Naive thymus-derived CD4-positive, alpha-beta T cell (primary cell): Measurements from ENCODE around the gene TACC2. TPM values are rescaled to one million over a fixed set of nuclear protein-coding genes. Genes with fewer than 3 reads are reported as not detected.

Experiments
- ATAC-seq: fragments of 150-1000 bp; cut with Tn5 transposase; 2 replicates; pipeline ENCODE4 v1.10.0; 2021; ENCODE audit warnings: mild to moderate bottlenecking, moderate library complexity
- CTCF ChIA-PET: fragments of 350-600 bp; sonication (Branson Sonifier 250); formaldehyde crosslinking; loops from one replicate; lab custom pipeline; 2021; ENCODE audit warnings: antibody characterized with exemption; lab: Charles Lee
- POLR2A ChIA-PET: fragments of 350-600 bp; sonication (Branson Sonifier 250); formaldehyde crosslinking; loops from one replicate; lab custom pipeline; 2021; ENCODE audit warnings: antibody characterized with exemption, inconsistent platforms; lab: Charles Lee
- DNase-seq, 9 donors: peaks; one replicate each; pipeline versions ENCODE4 v3.0.0 to v3.0.0-alpha.2; 2020 to 2022; ENCODE audit warnings: mixed read lengths in 1 of 9
- H3K27ac ChIP-seq: one replicate; pipeline ENCODE4 v1.7.0; 2013; ENCODE audit warnings: mild to moderate bottlenecking, low read depth, low read length, moderate library complexity
- H3K27me3 ChIP-seq, 2 donors: one replicate each; pipeline ENCODE4 v1.7.0; 2013; ENCODE audit warnings: low read length in 2 of 2, mild to moderate bottlenecking in 2 of 2, moderate library complexity in 2 of 2; ENCODE audit not compliant: control insufficient read depth in 2 of 2, insufficient read depth in 2 of 2
- H3K36me3 ChIP-seq, 3 experiments: 1 replicate in 2 of 3; 2 replicates in 1 of 3; pipeline ENCODE4 v1.7.0; 2013; ENCODE audit warnings: low read length in 3 of 3, mild to moderate bottlenecking in 3 of 3, moderate library complexity in 1 of 3; ENCODE audit not compliant: insufficient read depth in 3 of 3, control insufficient read depth in 2 of 3
- H3K4me1 ChIP-seq, 2 donors: one replicate each; pipeline ENCODE4 v1.7.0; 2013; ENCODE audit warnings: low read length in 2 of 2, mild to moderate bottlenecking in 2 of 2, moderate library complexity in 1 of 2; ENCODE audit not compliant: control insufficient read depth in 2 of 2, insufficient read depth in 2 of 2
- H3K4me3 ChIP-seq: 2 replicates; pipeline ENCODE4 v1.7.0; 2013; ENCODE audit warnings: mild to moderate bottlenecking, low read length
- H3K9me3 ChIP-seq, 3 experiments: 1 replicate in 2 of 3; 2 replicates in 1 of 3; pipeline ENCODE4 v1.7.0; 2013; ENCODE audit warnings: low read length in 3 of 3; ENCODE audit not compliant: control insufficient read depth in 2 of 3
- H3K27ac Mint-ChIP-seq, 9 donors: one replicate each; pipeline ENCODE4 v1.8.0; 2020 to 2022; ENCODE audit warnings: mixed read lengths in 9 of 9, mild to moderate bottlenecking in 8 of 9, moderate library complexity in 5 of 9, inconsistent platforms in 2 of 9
- H3K27me3 Mint-ChIP-seq, 5 donors: one replicate each; pipeline ENCODE4 v1.8.0; 2021 to 2022; ENCODE audit warnings: mixed read lengths in 5 of 5, mild to moderate bottlenecking in 1 of 5
- H3K36me3 Mint-ChIP-seq, 5 donors: one replicate each; pipeline ENCODE4 v1.8.0; 2020 to 2022; ENCODE audit warnings: mixed read lengths in 5 of 5, mild to moderate bottlenecking in 3 of 5, inconsistent platforms in 1 of 5
- H3K4me1 Mint-ChIP-seq, 7 donors: one replicate each; pipeline ENCODE4 v1.8.0; 2020 to 2022; ENCODE audit warnings: mixed read lengths in 7 of 7, mild to moderate bottlenecking in 3 of 7, inconsistent platforms in 1 of 7
- H3K4me3 Mint-ChIP-seq, 10 donors: one replicate each; pipeline ENCODE4 v1.8.0; 2020 to 2022; ENCODE audit warnings: mild to moderate bottlenecking in 10 of 10, mixed read lengths in 10 of 10, moderate library complexity in 6 of 10, inconsistent platforms in 2 of 10
- H3K9me3 Mint-ChIP-seq, 11 donors: one replicate each; pipeline ENCODE4 v1.8.0; 2020 to 2022; ENCODE audit warnings: mixed read lengths in 11 of 11, mild to moderate bottlenecking in 4 of 11, inconsistent platforms in 1 of 11, moderate library complexity in 1 of 11
- intact Hi-C, 2 donors: fragments of 100-400 bp; cut with micrococcal nuclease; formaldehyde crosslinking; loops; one replicate each; pipeline ENCODE4 v1.15.1; 2023
- polyA plus RNA-seq, 2 donors: library from polyadenylated mRNA; unstranded; fragments of 300-500 nt; fragmentation: Illumina TruSeq; gene quantifications; one replicate each; pipeline ENCODE4 v1.2.3, GENCODE V29; 2021
- total RNA-seq, 6 experiments: library from RNA in 5 of 6; stranded (reverse) in 5 of 6; gene quantifications; 1 replicate in 5 of 6; 2 replicates in 1 of 6; pipeline ENCODE4 v1.2.3 and lab custom pipeline; 2021 to 2026

TACC2 gene
- total and polyA plus RNA-seq, 7 experiments from 2014 or later, result 0.16 TPM; not detected in 6

DNA sequence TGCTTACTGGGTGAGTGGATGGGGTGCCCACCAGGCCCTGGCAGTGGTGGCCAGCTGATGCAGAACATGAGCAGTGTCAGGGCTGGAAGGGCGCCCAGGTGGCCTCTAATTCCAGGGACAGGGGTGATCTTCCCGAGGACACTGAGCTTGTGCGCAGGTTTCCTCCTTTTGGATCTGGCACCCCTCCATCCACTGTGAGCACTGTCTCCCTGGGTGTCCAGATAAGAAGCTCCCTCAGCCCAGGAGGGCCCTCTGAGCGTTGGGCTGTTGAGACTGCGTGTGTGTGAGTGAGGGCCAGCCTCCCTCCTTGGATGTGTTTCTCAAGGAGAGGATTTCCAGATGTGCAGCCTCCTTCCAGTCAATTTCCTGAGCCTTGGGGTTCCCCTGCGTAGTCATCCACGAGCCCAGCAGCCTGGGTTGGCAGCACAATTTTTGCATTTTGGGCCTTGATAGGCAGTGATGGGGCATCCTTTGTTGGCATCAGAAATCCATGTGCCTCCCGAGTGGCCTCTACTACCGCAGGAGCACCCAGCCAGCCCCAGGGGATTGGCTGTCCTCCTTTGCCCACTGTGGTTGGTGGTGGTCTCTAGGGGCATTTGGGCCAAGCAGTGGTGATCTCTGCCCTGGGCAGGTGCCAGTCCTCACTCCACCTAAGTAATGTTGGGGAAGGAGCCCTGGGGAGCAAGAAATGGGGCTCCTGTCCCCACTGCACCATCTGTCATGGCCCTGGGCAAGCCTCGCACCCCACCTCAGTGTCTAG lies 261.2 kb downstream of the TACC2 start:
- Mint-ChIP-seq H3K4me3 (no peak overlapping the region), H3K4me1 (no peaks in the 10 kb centered on the region), H3K27me3 (peaks cover 0 to 19% (median 4%) of the 10 kb centered on the region in 5 donors), H3K9me3 (peaks cover 0 to 1% (median 0%) of the 10 kb centered on the region in 11 donors), H3K27ac (no peak overlapping the region), H3K36me3 (no peaks in the 10 kb centered on the region)
- DNase-seq (no peak), ATAC-seq (no peak)
- H3K4me1 ChIP-seq, result no peaks in the 10 kb centered on the region
- no peaks in the 10 kb centered on the region for H3K27me3 ChIP-seq
- no peaks in the 10 kb centered on the region for H3K9me3 ChIP-seq
- H3K4me3 ChIP-seq, result no peak overlapping the region
- intact Hi-C loops, result no loop called here
- ChIA-PET POLR2A (no interaction called here), CTCF (no interaction called here)
- no peaks in the 10 kb centered on the region for H3K36me3 ChIP-seq
- H3K27ac ChIP-seq, result no peak overlapping the region

DNA sequence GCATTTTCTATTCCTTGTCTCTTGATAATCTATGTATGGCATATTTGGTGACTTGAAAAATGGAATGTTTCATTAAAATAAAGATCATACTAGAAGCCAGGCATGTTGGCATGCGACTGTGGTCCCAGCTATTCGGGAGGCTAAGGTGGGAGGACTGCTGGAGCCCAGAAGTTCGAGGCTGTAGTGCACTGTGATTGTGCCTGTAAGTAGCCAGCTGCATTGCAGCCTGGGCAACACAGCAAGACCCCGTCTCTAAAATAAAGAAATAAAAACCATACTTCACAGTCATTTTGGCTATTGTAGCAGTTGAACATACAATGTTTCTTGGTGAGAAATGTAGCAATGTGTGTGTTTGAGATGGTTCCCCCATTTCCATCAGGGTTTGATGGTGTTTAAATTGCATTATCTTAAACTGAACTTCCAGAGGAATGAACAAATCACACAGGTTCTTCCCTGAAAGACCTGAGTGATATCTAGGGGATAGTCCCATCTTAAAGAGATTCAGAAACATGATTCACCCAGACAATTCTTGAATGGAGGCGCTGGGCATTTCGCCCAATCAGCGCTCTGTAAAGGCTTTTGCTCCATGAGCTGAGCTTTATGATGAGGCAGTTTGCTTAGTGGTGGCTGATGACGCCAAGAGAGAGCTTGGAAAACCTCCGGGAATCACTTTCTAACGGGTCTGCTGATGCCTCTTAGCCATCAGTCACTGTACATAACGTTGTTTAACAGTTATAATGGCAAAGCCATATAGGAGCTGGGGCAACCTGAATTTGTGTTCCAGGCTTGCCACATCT lies 262.7 kb downstream of the TACC2 start:
- Histone ChIP-seq H3K27me3 (no peaks in the 10 kb centered on the region), H3K9me3 (no peaks in the 10 kb centered on the region), H3K4me3 (no peak overlapping the region), H3K36me3 (no peaks in the 10 kb centered on the region), H3K4me1 (no peaks in the 10 kb centered on the region), H3K27ac (no peak overlapping the region)
- Mint-ChIP-seq H3K36me3 (no peaks in the 10 kb centered on the region), H3K27me3 (peaks cover 0 to 23% (median 6%) of the 10 kb centered on the region in 5 donors), H3K9me3 (peaks cover 0 to 1% (median 0%) of the 10 kb centered on the region in 11 donors), H3K4me1 (no peaks in the 10 kb centered on the region), H3K4me3 (no peak overlapping the region), H3K27ac (no peak overlapping the region)
- DNase-seq (no peak), ATAC-seq (no peak)
- CTCF ChIA-PET, result no interaction called here
- POLR2A ChIA-PET, result no interaction called here
- intact Hi-C loops, result no loop called here

DNA sequence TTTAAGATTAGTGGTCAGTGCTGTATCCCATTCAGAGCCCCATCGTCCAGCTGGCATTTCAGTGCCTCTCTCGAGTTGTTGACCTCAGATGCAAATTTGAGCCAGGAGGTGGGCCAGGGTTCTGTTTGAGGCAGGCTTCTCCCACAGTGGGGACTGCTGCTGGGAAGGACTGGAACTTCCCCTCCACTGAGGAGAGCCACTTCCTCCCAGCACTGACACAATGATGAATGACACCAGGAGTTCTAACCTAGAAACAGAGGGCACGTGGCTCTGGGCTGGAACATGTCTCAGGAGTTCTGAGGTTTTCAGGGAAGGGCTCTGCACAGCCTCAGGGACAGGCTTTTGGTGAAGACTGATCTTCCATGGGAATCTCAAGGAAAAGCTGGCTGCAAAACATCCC lies 263.8 kb downstream of the TACC2 start:
- ATAC-seq (no peak), DNase-seq (no peak)
- no peaks in the 10 kb centered on the region for H3K4me1 ChIP-seq
- Mint-ChIP-seq H3K36me3 (no peaks in the 10 kb centered on the region), H3K27ac (no peak overlapping the region), H3K4me1 (no peaks in the 10 kb centered on the region), H3K4me3 (no peak overlapping the region), H3K27me3 (peaks cover 0 to 23% (median 6%) of the 10 kb centered on the region in 5 donors), H3K9me3 (no peaks in the 10 kb centered on the region)
- H3K4me3 ChIP-seq, result no peak overlapping the region
- ChIA-PET CTCF (no interaction called here), POLR2A (no interaction called here)
- intact Hi-C loops, result no loop called here
- H3K27ac ChIP-seq, result no peak overlapping the region
- H3K36me3 ChIP-seq, result no peaks in the 10 kb centered on the region
- no peaks in the 10 kb centered on the region for H3K9me3 ChIP-seq
- no peaks in the 10 kb centered on the region for H3K27me3 ChIP-seq

DNA sequence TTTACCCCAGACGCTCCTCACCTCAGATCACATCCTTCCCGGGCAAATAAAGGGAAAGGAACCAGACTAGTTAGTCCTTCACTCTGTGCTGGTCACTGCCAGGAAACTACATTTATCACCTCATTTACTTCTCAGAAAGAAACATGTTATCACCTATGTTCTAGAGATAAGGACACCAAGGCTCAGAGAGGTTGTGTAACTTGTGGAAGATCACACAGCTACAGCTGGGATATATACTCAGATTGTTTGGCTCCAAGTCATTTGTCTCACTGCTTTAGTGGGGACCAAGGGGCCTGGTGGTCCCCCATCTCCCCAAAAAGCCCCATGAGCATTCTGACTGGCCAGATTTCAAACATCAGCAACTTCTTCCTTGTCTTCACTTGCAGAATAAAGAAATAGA lies 264.6 kb downstream of the TACC2 start:
- H3K4me3 Mint-ChIP-seq, result no peak overlapping the region
- H3K27ac Mint-ChIP-seq, result no peak overlapping the region
- no peak for ATAC-seq
- DNase-seq, result no peak
- ChIA-PET CTCF (no interaction called here), POLR2A (no interaction called here)
- Histone ChIP-seq H3K4me1 (no peaks in the 10 kb centered on the region), H3K27ac (no peak overlapping the region), H3K9me3 (no peaks in the 10 kb centered on the region), H3K27me3 (no peaks in the 10 kb centered on the region), H3K36me3 (no peaks in the 10 kb centered on the region), H3K4me3 (no peak overlapping the region)
- peaks cover 0 to 19% (median 4%) of the 10 kb centered on the region in 5 donors for H3K27me3 Mint-ChIP-seq
- H3K9me3 Mint-ChIP-seq, result no peaks in the 10 kb centered on the region
- intact Hi-C loops, result no loop called here
- H3K4me1 Mint-ChIP-seq, result no peaks in the 10 kb centered on the region
- no peaks in the 10 kb centered on the region for H3K36me3 Mint-ChIP-seq

DNA sequence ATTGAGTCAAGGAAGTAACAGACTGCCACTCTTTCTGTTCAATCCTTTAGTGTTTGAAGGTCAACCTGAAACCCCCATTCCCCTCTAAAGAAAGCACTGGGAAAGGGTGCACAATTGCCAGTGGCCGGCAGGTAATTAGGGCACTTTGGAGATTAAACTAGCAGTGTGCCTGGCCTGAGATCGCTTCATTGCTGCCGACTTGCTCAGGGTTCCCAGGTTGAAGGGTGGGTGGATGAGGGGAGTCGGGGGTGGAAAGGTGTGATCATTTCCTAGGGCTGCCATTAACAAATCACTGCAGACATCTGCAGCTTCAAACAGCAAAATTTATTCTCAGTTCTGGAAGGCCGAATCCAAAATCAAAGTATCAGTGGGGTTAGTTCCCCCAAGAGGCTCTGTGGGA lies 265.9 kb downstream of the TACC2 start:
- intact Hi-C loops, result no loop called here
- ChIA-PET POLR2A (no interaction called here), CTCF (no interaction called here)
- Mint-ChIP-seq H3K9me3 (peaks cover 0 to under 1% (median 0%) of the 10 kb centered on the region in 11 donors), H3K4me1 (no peaks in the 10 kb centered on the region), H3K36me3 (no peaks in the 10 kb centered on the region), H3K4me3 (no peak overlapping the region), H3K27ac (no peak overlapping the region), H3K27me3 (peaks cover 1 to 14% (median 6%) of the 10 kb centered on the region in 5 donors)
- Histone ChIP-seq H3K9me3 (no peaks in the 10 kb centered on the region), H3K27ac (no peak overlapping the region), H3K4me1 (no peaks in the 10 kb centered on the region), H3K36me3 (no peaks in the 10 kb centered on the region), H3K27me3 (no peaks in the 10 kb centered on the region), H3K4me3 (no peak overlapping the region)
- DNase-seq (no peak), ATAC-seq (no peak)

DNA sequence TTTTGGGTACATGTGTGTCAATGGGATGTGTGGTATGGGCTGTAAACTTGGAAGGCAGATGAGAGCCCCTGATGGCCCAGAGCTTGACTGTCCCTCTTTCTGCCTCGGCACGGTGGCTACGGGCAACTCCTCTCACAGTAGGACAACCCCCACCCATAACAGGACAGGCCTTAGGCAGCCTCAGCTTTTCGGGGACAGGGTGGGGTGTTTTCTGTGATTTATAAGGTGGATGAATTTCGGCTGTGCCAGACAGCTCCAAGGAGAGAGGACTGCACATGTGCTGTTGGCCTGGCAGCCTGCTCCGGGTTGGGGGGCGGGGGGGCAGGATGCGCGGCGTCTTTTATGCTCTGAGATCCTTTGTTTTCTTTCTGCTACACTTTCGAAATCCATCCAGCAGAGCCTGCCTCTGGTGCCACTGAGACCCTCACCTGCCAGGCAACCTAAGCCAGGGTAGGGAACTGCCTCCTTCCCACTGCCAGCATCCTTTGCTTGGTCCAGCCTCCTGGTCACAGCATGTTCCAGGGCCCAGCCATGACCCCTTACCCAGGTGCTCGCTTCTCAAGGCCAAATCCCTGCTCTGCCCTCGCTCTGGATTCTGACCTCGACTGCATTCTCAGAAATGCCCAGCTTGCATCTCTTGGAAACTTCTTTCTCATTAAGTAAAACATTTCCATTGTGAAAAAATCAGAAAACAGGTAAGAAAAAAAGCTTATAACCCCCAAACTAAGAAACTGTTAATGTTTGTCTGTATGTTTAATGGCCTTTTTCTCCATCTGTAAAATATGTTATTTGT lies 266.7 kb downstream of the TACC2 start:
- no peak overlapping the region for H3K4me3 ChIP-seq
- POLR2A ChIA-PET, result no interaction called here
- intact Hi-C loops, result no loop called here
- H3K27ac Mint-ChIP-seq, result no peak overlapping the region
- no peaks in the 10 kb centered on the region for H3K4me1 ChIP-seq
- no peaks in the 10 kb centered on the region for H3K9me3 ChIP-seq
- H3K36me3 Mint-ChIP-seq, result no peaks in the 10 kb centered on the region
- peaks cover 5 to 15% (median 10%) of the 10 kb centered on the region in 5 donors for H3K27me3 Mint-ChIP-seq
- DNase-seq (no peak), ATAC-seq (no peak)
- no peak overlapping the region for H3K27ac ChIP-seq
- peaks cover 0 to 5% (median 0%) of the 10 kb centered on the region in 11 donors for H3K9me3 Mint-ChIP-seq
- CTCF ChIA-PET, result no interaction called here
- no peaks in the 10 kb centered on the region for H3K36me3 ChIP-seq
- H3K4me1 Mint-ChIP-seq, result no peaks in the 10 kb centered on the region
- H3K4me3 Mint-ChIP-seq, result no peak overlapping the region
- H3K27me3 ChIP-seq, result no peaks in the 10 kb centered on the region
